Measurements from ENCODE around the gene EFL1.
"Not testable (repeated sequence)": the region's sequence is repeated elsewhere in the genome, so short reads cannot be mapped to it uniquely, and the experiment has no call there.

EFL1 gene

GRCh38 chr15:82197733-82198594, 64.6 kb downstream of the EFL1 start:
- peak; percentile 85 for DNase-seq (ENCODE audit: low spot score)

DNA sequence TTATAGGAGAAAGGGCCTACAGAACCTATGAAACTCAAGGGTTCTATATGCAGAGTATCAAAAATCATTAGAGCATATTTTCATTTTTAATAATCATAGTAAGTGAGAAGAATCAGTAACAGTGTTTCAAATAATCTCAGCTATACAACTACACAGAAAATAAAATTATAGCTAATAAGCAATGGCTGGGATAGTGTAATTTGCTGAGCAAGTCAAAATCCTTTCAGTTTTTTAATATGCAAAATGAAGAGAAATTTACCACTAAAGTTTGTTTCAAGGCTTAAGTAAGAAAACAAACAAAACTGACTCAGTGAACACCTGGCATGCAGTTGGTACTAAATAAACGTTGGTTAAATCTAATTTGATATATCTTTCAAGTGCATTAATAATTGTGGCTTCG, 66.2 kb downstream of the EFL1 start:
- DNase-seq (ENCODE audit: low spot score), result no peak

GRCh38 chr15:82195818-82196217, 66.7 kb downstream of the EFL1 start:
- DNase-seq (ENCODE audit: low spot score), result not testable (repeated sequence)

DNA sequence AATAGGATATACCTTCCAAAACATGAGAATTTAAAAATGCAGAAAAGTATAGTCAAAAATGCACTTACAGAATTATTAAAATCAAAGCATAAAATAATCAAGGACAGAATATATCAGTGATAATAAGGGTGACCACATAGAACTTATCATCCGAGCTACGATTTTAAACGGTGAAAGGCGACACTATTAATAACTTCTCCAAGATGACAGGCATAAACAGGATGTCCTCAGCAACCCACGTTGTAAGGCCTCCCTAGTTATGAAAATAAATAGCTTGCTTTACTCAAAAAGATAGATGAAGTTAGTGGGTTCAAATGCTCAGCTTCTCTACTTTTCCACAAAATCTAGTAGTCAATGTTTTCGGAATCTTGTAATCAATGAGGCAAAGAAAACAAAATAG, 68.0 kb downstream of the EFL1 start:
- not testable (repeated sequence) for DNase-seq (ENCODE audit: low spot score)

- not testable (repeated sequence) for DNase-seq (ENCODE audit: low spot score)
Measured at GRCh38 chr15:82193435-82193834, 69.1 kb downstream of the EFL1 start.

GRCh38 chr15:82192394-82192793, 70.1 kb downstream of the EFL1 start:
- DNase-seq (ENCODE audit: low spot score), result not testable (repeated sequence)

DNA sequence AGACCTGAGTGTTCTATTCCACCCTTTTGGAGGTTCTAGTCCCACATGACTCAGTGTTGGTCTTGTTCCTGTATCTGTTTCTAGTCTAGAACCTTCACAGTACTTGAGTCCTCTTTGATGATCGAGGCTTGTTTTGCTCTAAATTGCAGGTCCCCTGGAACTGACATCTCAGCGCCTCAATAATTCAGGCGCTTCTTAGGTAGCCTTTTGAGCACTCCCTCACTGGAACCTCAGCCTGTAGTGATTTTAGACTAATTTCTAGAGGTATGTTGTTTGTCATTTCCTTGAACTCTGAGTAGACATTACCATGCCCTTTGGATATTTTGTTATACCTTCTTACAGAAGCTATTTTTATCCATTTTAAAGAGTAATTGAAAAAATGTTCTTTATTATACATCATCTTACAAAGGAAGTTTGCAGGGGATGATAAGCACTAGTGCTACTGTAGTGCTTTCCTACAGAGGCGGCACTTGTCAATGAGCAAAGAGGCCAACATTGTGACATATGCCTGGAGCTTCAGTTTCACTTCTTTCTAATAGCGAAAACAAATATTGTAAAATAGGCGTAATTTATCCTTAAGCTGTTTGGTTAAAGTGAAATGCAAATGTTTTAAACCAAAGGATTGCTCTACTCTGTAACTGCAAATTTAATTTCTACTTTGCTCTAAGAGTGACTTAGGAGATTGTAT, 75.7 kb downstream of the EFL1 start:
- no peak for DNase-seq (ENCODE audit: low spot score)

- DNase-seq (ENCODE audit: low spot score), result no peak
Measured at GRCh38 chr15:82186161-82186560, 76.4 kb downstream of the EFL1 start.

DNA sequence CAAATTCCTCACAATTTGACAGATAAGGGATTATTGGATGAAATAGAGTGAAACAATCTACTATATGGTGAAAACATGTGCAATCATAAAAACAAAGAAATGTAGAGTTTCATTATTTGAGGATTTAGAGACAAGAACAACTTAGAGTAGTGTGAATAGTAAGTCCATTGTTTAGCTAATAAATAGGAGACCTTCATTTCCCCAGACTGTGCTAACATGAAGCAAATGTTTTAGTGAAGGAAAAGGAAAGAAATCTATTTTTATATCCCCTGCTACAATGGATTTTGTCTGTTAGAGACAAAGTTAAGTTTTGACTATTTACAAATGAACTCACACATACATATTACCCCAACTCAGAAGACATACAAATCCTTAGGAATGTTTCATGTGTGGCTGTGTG, 77.8 kb downstream of the EFL1 start:
- DNase-seq (ENCODE audit: low spot score), result no peak

DNA sequence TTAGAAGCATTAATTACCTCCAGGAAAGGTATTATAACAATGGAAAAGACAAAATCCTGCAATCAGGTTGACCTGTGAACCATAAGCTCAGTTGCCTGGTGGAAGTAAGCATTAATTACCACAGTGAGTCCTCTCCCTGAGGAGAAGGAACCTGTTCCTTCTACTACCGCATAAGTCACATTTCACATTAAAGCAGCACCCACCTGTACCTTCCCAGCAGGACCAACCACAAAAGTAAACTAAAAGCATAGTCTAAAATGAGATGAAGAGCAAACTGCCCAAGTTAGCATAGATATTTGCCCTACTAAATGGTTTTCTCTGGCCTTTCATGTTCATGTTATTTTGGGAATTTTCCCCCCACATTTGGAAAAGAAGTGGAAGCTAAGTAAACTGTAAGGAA, 78.2 kb downstream of the EFL1 start:
- DNase-seq (ENCODE audit: low spot score), result no peak

DNA sequence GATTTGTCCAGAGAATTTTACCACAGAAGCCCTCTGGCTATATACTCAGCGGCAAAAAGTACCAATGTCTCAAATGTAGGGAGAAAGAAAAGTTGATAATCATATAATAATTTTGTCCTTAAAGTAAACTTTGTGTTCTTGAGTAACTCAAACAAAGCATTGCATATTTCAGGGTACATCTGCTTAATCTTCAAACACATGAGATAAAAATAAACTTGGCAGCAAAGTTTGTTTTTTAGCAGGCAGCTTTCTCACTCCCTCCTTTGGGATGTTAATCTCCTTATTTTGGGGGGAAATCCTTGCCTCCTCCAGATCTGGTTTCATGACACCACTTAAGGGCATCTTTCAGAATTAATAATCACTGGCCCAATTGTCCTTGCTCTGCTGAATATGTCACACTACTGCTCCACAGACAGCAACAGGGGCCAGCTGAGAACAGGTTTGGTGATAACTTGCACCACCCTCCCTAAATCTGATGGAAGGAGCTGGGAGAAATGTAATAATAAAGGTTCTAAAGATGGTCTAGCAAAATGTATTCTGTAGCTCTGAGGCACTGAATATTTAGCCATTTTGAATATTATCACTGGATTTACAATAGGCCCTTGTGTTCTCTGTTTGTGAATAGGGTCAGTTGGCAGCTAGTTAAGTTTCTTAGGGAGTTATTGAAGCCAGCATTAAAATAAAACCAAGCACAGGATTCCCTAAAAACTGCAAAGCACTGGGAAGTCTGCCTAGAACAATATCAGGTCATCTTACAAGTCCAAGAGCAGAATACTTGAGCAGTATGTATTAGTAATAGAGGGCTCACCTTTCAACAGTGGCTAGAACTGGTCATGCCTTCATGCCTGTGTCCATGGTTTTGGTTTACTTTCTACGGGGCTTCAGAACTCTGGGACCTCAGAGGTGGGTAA, 79.2 kb downstream of the EFL1 start:
- no peak for DNase-seq (ENCODE audit: low spot score)

- no peak for DNase-seq (ENCODE audit: low spot score)
Measured at GRCh38 chr15:82181371-82181770, 81.2 kb downstream of the EFL1 start.

DNA sequence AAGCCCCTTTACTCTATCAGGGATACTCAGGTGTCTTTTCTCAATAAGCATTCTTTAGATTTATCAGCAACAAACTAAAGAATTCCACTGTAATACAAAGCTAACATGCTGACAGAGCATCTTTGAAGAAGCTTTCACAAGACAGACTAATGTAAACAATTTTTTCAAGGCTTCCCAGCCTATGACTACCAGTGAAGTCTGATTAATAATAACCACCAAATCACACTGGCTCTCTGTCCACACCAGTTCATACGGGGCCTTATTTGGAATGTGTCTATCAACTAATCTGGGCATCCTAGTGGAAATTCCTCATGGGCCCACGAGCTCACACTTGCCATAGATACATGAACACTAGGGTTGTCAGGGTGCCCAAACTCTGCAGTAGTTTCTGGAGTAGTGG, 84.5 kb downstream of the EFL1 start:
- no peak for DNase-seq (ENCODE audit: low spot score)

GRCh38 chr15:82177291-82178010, 85.1 kb downstream of the EFL1 start:
- no peak for DNase-seq (ENCODE audit: low spot score)

DNA sequence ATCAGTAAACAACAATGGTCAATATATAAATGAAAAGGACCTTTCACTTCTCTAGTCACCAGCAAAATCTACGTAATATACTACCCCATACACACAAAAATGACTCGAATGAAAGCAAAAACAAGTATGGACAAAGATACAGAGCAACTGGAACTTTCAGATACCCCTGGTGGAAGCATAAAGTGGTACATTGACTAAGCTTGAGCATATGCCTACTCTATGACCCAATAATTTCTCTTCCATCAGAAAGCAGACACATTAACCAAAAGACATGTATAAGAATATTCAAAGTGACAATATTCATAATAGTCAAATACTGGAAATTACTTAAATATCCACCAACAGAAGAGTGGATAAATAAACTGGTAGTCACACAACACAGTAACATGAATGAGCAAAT, 86.0 kb downstream of the EFL1 start:
- no peak for DNase-seq (ENCODE audit: low spot score)

DNA sequence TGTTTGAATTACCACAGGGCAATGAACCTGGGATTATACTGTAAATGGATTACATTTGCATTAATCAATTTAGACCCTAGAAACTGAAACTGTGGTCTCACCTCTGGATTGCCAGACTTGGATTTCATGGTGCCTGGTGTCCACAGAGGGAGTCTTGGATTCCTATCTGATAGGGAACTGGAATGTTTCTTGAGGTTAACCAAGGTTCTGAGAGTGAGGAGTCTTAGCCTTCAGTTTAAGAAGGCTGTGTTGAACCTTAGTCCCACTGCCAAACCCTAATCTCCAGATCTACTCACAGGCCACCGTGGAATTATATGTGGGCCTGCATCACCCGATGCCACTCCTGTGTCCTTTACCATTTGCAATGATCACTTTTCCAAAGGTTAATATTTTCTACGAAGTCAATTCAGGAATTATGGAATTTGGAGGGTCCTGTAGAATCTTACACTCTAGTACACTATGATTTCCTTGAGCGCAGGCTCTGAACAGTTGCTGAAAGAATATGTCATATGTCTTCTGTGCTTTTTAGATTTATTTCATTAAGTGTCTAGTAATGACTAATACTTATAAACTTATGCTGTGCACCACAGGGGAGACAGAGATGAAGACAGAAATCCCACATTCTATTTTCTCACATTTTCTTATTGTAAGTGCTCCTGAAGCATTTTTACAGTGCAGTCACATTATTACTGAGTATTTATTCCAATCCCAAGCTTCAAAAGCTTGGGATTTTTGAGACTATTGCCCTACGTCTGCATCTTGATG, 87.9 kb downstream of the EFL1 start:
- DNase-seq (ENCODE audit: low spot score), result no peak

- DNase-seq (ENCODE audit: low spot score), result no peak
Measured at GRCh38 chr15:82173108-82173507, 89.4 kb downstream of the EFL1 start.

DNA sequence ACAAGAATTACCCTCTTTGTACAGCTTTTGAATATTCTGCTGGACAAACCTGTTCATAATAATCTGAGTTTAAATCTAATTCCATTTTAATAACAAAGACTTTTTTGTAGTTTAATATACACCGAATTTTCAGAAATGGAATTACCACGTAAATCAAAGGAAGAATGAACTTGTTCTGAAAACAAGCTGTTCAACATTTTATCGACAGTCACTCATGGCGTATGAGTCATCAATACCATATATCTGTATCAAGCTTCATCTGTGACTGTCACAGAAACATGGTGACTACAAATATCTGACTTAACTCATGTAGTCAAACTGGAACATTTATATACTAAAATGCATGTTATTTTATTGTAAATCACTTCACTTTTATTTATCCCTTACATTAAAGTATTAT, 90.0 kb downstream of the EFL1 start:
- no peak for DNase-seq (ENCODE audit: low spot score)

DNA sequence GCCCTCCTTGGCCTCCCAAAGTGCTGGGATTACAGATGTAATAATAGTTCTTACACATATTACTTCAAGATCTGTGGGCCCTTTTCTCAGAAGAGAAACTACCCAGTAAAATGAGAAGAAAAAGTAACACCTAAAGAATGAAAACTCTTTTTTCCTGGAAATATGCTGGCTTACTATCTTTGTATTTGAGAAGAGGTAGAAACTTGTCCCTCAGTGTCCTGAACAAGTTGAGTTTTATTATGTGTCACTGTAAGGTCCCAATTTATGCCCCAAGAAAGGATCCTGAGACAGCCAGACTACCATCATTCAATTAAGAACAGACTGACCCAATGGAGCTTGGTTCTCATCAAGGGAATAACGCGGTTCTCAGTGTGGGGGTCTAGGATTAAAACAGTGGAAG, 93.8 kb downstream of the EFL1 start:
- DNase-seq (ENCODE audit: low spot score), result no peak

DNA sequence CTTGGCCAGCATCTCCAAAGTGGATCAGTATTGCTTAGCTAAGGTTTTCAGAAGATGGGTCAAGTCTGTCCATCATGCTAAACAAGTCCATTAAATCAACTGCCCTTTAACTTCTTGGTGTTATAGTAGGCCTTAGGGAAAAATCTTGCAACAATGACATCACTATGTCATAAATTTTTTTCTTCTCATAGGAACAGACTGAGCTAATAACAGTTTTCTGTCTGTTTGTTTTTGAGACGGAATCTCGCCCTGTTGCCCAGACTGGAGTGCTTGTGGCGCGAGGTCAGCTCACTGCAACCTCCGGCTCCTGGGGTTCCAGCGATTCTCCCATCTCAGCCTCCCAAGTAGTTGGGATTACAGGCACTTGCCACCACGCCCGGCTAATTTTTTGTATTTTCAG, 94.2 kb downstream of the EFL1 start:
- no peak for DNase-seq (ENCODE audit: low spot score)

DNA sequence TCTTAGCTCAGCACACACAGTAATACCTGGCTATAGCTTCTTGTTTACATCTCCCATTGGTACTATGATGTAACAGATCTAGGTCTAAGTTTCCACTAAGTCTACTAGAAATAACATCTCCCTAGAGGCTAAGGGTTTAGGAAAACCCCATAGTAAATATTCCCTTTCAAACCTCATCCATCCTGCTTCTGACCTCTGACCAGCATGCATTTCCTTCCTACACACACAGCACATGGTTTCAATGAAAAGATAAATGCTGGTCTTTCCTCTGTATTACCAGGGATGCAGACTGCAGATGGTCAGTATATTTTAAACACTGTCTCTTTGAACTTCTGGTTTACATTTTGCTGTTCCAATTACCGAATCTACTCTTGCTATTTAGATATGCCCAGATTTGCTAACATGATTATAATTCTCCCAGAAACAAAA, 96.6 kb downstream of the EFL1 start:
- no peak for DNase-seq (ENCODE audit: low spot score)

Measured in left forelimb (tissue), 1 donor.